ENCODE results near the gene SOX5. TPM values are rescaled to one million over a fixed set of nuclear protein-coding genes. Genes with fewer than 3 reads are reported as not detected.

The SOX5 gene
- total and polyA plus RNA-seq, 8 donors, result 10.0 to 39.9 (median 33.0) TPM

DNA sequence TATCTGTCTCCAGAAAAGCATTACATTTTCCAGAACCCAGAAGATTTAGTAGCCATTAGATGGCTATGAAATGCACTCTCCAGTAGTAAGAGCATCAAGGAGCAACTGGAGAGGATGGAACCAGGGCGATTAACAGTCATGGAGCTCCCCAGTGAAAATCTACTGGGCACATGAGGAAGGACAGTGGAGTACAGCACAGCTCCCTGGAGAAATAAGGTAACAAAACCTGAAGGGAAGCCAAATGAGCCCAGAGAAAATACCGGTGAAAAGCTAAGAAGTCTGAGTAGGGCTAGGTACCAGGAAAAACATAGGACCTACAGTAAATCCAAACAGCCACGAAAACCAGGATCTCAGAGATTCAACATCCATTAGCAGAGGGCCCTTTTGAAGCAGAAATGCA lies 21.6 kb downstream of the SOX5 start:
- intact Hi-C loops (cut with DNase I), result no loop called here
- no peak overlapping the region for H3K27ac ChIP-seq
- no peaks in the 10 kb centered on the region for H3K36me3 ChIP-seq
- DNase-seq (no peak), ATAC-seq (no peak)
- no peaks in the 10 kb centered on the region for H3K4me1 ChIP-seq
- H3K27me3 ChIP-seq, result no peaks in the 10 kb centered on the region
- no peak overlapping the region for H3K4me3 ChIP-seq
- TF ChIP-seq, protein P1, sequence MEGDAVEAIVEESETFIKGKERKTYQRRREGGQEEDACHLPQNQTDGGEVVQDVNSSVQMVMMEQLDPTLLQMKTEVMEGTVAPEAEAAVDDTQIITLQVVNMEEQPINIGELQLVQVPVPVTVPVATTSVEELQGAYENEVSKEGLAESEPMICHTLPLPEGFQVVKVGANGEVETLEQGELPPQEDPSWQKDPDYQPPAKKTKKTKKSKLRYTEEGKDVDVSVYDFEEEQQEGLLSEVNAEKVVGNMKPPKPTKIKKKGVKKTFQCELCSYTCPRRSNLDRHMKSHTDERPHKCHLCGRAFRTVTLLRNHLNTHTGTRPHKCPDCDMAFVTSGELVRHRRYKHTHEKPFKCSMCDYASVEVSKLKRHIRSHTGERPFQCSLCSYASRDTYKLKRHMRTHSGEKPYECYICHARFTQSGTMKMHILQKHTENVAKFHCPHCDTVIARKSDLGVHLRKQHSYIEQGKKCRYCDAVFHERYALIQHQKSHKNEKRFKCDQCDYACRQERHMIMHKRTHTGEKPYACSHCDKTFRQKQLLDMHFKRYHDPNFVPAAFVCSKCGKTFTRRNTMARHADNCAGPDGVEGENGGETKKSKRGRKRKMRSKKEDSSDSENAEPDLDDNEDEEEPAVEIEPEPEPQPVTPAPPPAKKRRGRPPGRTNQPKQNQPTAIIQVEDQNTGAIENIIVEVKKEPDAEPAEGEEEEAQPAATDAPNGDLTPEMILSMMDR (IDR thresholded peaks at IDR 0.05), result no peak
- no peaks in the 10 kb centered on the region for H3K9me3 ChIP-seq

GRCh38 chr12:23921099-23921856 lies 28.2 kb downstream of the SOX5 start:
- Histone ChIP-seq H3K27me3 (no peaks in the 10 kb centered on the region), H3K4me3 (no peak overlapping the region), H3K36me3 (no peaks in the 10 kb centered on the region), H3K27ac (no peak overlapping the region), H3K4me1 (no peaks in the 10 kb centered on the region), H3K9me3 (no peaks in the 10 kb centered on the region)
- intact Hi-C loops (cut with DNase I), result no loop called here
- TF ChIP-seq, protein P1 (IDR thresholded peaks at IDR 0.05), result no peak
- ATAC-seq (no peak), DNase-seq (no peak)

GRCh38 chr12:23911574-23911973 lies 37.9 kb downstream of the SOX5 start:
- intact Hi-C loops (cut with DNase I), result no loop called here
- ATAC-seq (no peak), DNase-seq (no peak)
- no peaks in the 10 kb centered on the region for H3K27me3 ChIP-seq
- H3K27ac ChIP-seq, result no peak overlapping the region
- H3K9me3 ChIP-seq, result no peaks in the 10 kb centered on the region
- H3K4me3 ChIP-seq, result no peak overlapping the region
- H3K36me3 ChIP-seq, result no peaks in the 10 kb centered on the region
- TF ChIP-seq, protein P1 (IDR thresholded peaks at IDR 0.05), result no peak
- no peaks in the 10 kb centered on the region for H3K4me1 ChIP-seq

DNA sequence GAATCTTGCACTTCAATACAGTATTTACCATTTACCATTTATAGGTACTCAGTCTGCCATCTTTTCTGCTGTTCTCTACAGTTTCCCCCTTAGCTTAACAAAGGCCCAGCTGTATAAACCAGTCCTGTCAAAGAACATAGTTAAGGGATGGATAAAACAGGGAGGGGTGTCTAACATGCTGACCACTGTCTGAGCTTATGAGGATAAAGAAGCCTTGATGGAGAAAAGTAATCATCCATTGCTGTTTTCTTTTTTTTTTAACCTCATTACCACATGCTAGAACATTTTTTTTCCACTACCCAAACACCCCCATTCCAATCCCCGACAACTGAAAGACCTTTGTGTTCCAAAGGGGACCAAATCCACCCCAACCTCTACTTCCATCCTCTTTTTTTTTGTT lies 39.9 kb downstream of the SOX5 start:
- H3K4me3 ChIP-seq, result no peak overlapping the region
- no peak for ATAC-seq

DNA sequence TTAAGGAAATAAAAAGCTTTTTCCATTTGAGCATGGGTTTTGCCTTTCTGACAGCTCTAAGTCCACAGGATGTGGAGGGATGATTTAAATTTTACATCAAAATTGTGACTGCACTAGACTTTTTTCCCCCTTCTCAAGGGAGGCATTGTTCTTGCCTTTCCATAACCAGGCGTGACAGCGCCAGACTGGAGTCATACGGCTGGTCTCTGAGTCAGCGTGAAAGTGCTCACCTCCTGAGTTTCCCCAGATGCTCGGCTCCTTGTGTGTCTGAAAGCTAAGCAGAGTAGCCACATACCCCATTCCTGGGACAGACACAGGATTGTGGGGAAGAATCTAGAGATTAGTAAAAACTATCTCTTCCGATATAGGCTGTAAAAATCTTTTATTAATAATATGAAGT lies 43.1 kb downstream of the SOX5 start:
- H3K9me3 ChIP-seq, result peaks cover 0 to 1% of the 10 kb centered on the region in 2 donors
- no peak overlapping the region for H3K4me3 ChIP-seq
- ATAC-seq (no peak), DNase-seq (no peak)
- H3K4me1 ChIP-seq, result no peaks in the 10 kb centered on the region
- intact Hi-C loops (cut with DNase I), result no loop called here
- H3K36me3 ChIP-seq, result no peaks in the 10 kb centered on the region
- TF ChIP-seq, protein P1 (IDR thresholded peaks at IDR 0.05), result no peak
- H3K27ac ChIP-seq, result no peak overlapping the region
- no peaks in the 10 kb centered on the region for H3K27me3 ChIP-seq

More for the DNA sequence above, 39.9 kb downstream of the SOX5 start:
- no peak overlapping the region for H3K27ac ChIP-seq
- H3K4me1 ChIP-seq, result no peaks in the 10 kb centered on the region
- intact Hi-C loops (cut with DNase I), result no loop called here
- no peaks in the 10 kb centered on the region for H3K27me3 ChIP-seq
- no peaks in the 10 kb centered on the region for H3K36me3 ChIP-seq
- TF ChIP-seq, protein P1 (IDR thresholded peaks at IDR 0.05), result no peak
- no peak for DNase-seq
- no peaks in the 10 kb centered on the region for H3K9me3 ChIP-seq

All from left lung (tissue), 10 donors.